SH-SY5Y (cell line): ENCODE results near the gene PHLPP1.

Experiments
- GATA2 ChIP-seq: IDR thresholded peaks from 2 replicates; pipeline ENCODE4 v1.6.1; 2011; ENCODE audit warnings: mild to moderate bottlenecking, low read depth, low read length
- GATA3 ChIP-seq: IDR thresholded peaks from 2 replicates; pipeline ENCODE4 v1.6.1; 2011; ENCODE audit warnings: low read depth, mild to moderate bottlenecking, low read length, moderate library complexity

DNA sequence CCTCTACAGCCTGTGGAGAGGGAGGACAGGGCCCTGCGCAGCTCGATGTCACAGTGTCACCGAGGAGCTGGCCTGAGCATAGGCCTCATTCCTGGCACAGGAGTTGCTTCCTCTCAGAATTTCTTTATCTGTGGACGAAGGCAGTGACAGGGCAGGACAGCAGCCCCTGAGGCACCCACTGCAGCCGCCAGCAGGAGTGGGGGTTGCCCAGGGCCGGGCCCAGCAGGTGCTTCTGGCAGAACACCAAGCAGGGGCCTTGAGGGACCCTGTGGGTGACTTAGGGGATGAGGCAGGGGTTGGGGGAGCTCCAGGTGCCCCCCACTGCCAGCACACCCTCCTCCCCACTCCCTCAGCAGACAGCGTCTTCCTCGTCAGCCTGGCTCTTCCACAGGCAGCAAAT lies 290.0 kb downstream of the PHLPP1 start:
- TF ChIP-seq GATA3 (no peak), GATA2 (no peak)
